Right atrium auricular region (tissue), 2 donors: Measurements from ENCODE around the gene PRRX1. TPM values are rescaled to one million over a fixed set of nuclear protein-coding genes. Genes with fewer than 3 reads are reported as not detected.

ENCODE experiments used
- DNase-seq: peaks from one replicate; pipeline ENCODE4 v3.0.0-alpha.2; 2019; ENCODE audit warnings: low spot score
- H3K27ac ChIP-seq, 2 donors: fragments of 200-600 bp; sonication (generic); 1 replicate in 1 of 2; 2 replicates in 1 of 2; pipeline ENCODE4 v1.5.1; 2016 to 2019
- H3K27me3 ChIP-seq, 2 donors: fragments of 200-600 bp; sonication (generic); one replicate each; pipeline versions ENCODE4 v1.5.1 to v1.6.0; 2017 to 2019
- H3K36me3 ChIP-seq: fragments of 200-600 bp; sonication (generic); one replicate; pipeline ENCODE4 v1.5.1; 2016
- H3K4me1 ChIP-seq, 2 donors: fragments of 200-600 bp; sonication (generic); one replicate each; pipeline versions ENCODE4 v1.5.1 to v1.6.0; 2017 to 2019
- H3K4me3 ChIP-seq, 2 donors: fragments of 200-600 bp; sonication (generic); 1 replicate in 1 of 2; 2 replicates in 1 of 2; pipeline ENCODE4 v1.5.1; 2017 to 2019; ENCODE audit warnings: mild to moderate bottlenecking in 1 of 2, moderate library complexity in 1 of 2
- H3K9me3 ChIP-seq, 2 donors: fragments of 200-600 bp; sonication (generic); one replicate each; pipeline ENCODE4 v1.5.1; 2019
- CTCF ChIP-seq, 2 donors: fragments of 200-600 bp; sonication (generic); IDR thresholded peaks; one replicate each; pipeline ENCODE4 v1.5.1; 2019; ENCODE audit warnings: antibody characterized with exemption in 2 of 2
- total RNA-seq, 2 donors: library from RNA; depleted of rRNA; stranded (reverse); fragments of >200 nt; gene quantifications; one replicate each; pipeline ENCODE4 v1.1.0, GENCODE V29; 2016

PRRX1 gene
- total RNA-seq, 2 donors from 2014 or later, result 23.9 to 55.1 TPM

GRCh38 chr1:170714163-170714562 is 50.2 kb downstream of the PRRX1 start:
- TF ChIP-seq CTCF (IDR thresholded peaks at IDR 0.05), result no peak
- no peaks in the 10 kb centered on the region for H3K9me3 ChIP-seq
- H3K27me3 ChIP-seq, result no peaks in the 10 kb centered on the region
- H3K4me3 ChIP-seq, result no peak overlapping the region
- H3K36me3 ChIP-seq, result no peaks in the 10 kb centered on the region
- no peak for DNase-seq
- no peak overlapping the region for H3K27ac ChIP-seq
- H3K4me1 ChIP-seq, result no peaks in the 10 kb centered on the region

DNA sequence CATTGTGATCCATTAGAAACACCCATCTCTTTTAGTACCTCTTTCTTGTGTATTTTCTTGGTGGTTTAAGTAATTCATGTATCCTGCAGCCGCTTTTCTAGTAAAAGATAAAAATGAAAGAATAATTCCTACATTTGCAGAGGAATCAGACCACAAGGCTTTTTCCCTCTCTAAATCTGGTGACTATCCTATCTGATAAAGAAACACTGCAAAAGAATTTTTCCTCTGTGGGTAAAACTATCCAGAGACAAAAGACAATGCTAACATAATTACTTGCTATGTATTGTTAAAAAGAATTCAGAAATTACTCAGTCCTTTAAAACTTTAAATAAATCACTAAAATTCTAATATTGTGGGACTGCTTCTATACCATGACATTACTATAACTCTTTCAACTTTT is 51.0 kb downstream of the PRRX1 start:
- Histone ChIP-seq H3K36me3 (no peaks in the 10 kb centered on the region), H3K4me1 (no peaks in the 10 kb centered on the region), H3K27me3 (no peaks in the 10 kb centered on the region), H3K9me3 (no peaks in the 10 kb centered on the region), H3K27ac (no peak overlapping the region), H3K4me3 (no peak overlapping the region)
- DNase-seq, result no peak
- no peak for TF ChIP-seq CTCF (IDR thresholded peaks at IDR 0.05)

- Histone ChIP-seq H3K36me3 (peaks cover 12% of the 10 kb centered on the region), H3K4me3 (no peak overlapping the region), H3K27me3 (no peaks in the 10 kb centered on the region), H3K27ac (no peak overlapping the region), H3K9me3 (no peaks in the 10 kb centered on the region), H3K4me1 (no peaks in the 10 kb centered on the region)
- TF ChIP-seq CTCF (IDR thresholded peaks at IDR 0.05), result no peak
- DNase-seq, result no peak
Measured at GRCh38 chr1:170716835-170717429, 53.0 kb downstream of the PRRX1 start.

DNA sequence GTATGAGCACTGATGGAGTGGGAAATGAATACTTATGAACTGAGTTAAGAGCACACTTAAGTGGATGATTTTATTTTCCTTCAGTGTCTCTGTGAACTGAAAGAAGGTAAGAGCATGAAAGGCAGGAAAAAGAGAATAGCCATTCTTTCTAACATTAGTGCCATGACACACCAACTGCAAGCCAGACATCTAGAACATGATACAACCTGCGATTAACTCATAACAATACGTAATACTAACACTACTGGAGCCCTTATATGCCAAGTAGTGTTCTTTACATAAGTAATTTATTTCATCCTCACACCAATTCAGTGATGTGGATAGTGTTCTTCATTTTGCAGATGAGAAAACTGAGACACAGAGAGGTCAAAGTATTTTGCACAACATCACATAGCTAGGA is 56.7 kb downstream of the PRRX1 start:
- H3K9me3 ChIP-seq, result no peaks in the 10 kb centered on the region
- H3K4me1 ChIP-seq, result no peaks in the 10 kb centered on the region
- DNase-seq, result no peak
- H3K27me3 ChIP-seq, result no peaks in the 10 kb centered on the region
- TF ChIP-seq CTCF (IDR thresholded peaks at IDR 0.05), result no peak
- H3K36me3 ChIP-seq, result peaks cover 12% of the 10 kb centered on the region
- H3K4me3 ChIP-seq, result no peak overlapping the region
- H3K27ac ChIP-seq, result no peak overlapping the region

DNA sequence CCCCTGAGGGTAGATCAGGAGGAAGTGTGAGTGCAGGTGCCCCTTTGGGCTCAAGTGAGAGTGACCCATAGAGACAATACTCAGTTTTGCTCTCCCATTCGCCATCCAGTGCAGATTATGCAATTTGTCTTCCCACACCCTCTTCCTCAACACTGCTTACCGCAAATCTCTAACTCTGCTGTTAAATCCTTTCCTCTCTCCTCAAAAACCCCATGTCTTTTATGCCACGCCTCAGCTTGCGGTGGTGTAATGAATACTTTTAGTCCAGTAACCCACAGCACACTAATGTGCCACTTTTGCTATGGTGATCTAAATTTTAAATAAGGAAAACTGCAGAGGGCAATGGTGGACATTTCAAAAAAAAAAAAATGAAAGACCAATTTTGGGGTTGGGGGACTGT is 57.7 kb downstream of the PRRX1 start:
- Histone ChIP-seq H3K36me3 (peaks cover 21% of the 10 kb centered on the region), H3K4me1 (no peaks in the 10 kb centered on the region), H3K27ac (no peak overlapping the region), H3K4me3 (no peak overlapping the region), H3K9me3 (no peaks in the 10 kb centered on the region), H3K27me3 (no peaks in the 10 kb centered on the region)
- TF ChIP-seq CTCF (IDR thresholded peaks at IDR 0.05), result no peak
- DNase-seq, result no peak

GRCh38 chr1:170723518-170723917 is 59.6 kb downstream of the PRRX1 start:
- Histone ChIP-seq H3K36me3 (peaks cover 21% of the 10 kb centered on the region), H3K4me1 (peaks cover 0 to 2% of the 10 kb centered on the region in 2 donors), H3K27ac (no peak overlapping the region), H3K27me3 (no peaks in the 10 kb centered on the region), H3K4me3 (no peak overlapping the region), H3K9me3 (no peaks in the 10 kb centered on the region)
- no peak for TF ChIP-seq CTCF (IDR thresholded peaks at IDR 0.05)
- DNase-seq, result no peak
